IPS DF 19.7 (cell line): ENCODE measurements around the gene LSAMP.
"Not testable (repeated sequence)": the region's sequence is repeated elsewhere in the genome, so short reads cannot be mapped to it uniquely, and the experiment has no call there.

ENCODE experiments used
- DNase-seq: peaks from one replicate; pipeline ENCODE4 v3.0.0-alpha.2; 2013; ENCODE audit warnings: low read depth, low spot score

The LSAMP gene

GRCh38 chr3:116111765-116112164, 333.5 kb downstream of the LSAMP start:
- no peak for DNase-seq

- no peak for DNase-seq
Observed at GRCh38 chr3:116103868-116104530, 341.3 kb downstream of the LSAMP start.

GRCh38 chr3:116102037-116102436, 343.2 kb downstream of the LSAMP start:
- DNase-seq = no peak

- no peak for DNase-seq
Observed at GRCh38 chr3:116097226-116097625, 348.1 kb downstream of the LSAMP start.

- DNase-seq = no peak
Observed at GRCh38 chr3:116096631-116097030, 348.7 kb downstream of the LSAMP start.

GRCh38 chr3:116093374-116093773, 351.9 kb downstream of the LSAMP start:
- DNase-seq = no peak

- DNase-seq = no peak
Observed at GRCh38 chr3:116087426-116087825, 357.9 kb downstream of the LSAMP start.

- no peak for DNase-seq
Observed at GRCh38 chr3:116084999-116085791, 360.1 kb downstream of the LSAMP start.

GRCh38 chr3:116083683-116084082, 361.6 kb downstream of the LSAMP start:
- no peak for DNase-seq

- DNase-seq = no peak
Observed at GRCh38 chr3:116078561-116078960, 366.7 kb downstream of the LSAMP start.

GRCh38 chr3:116077557-116077956, 367.7 kb downstream of the LSAMP start:
- no peak for DNase-seq

- DNase-seq = no peak
Observed at GRCh38 chr3:116077059-116077458, 368.2 kb downstream of the LSAMP start.

GRCh38 chr3:116070516-116071278, 374.6 kb downstream of the LSAMP start:
- not testable (repeated sequence) for DNase-seq

- no peak for DNase-seq
Observed at GRCh38 chr3:116070061-116070460, 375.2 kb downstream of the LSAMP start.

GRCh38 chr3:116069024-116069423, 376.3 kb downstream of the LSAMP start:
- no peak for DNase-seq

GRCh38 chr3:116067326-116067725, 378.0 kb downstream of the LSAMP start:
- no peak for DNase-seq

- DNase-seq = no peak
Observed at GRCh38 chr3:116065501-116065900, 379.8 kb downstream of the LSAMP start.

GRCh38 chr3:116064646-116065045, 380.6 kb downstream of the LSAMP start:
- no peak for DNase-seq

- peak; percentile 78 for DNase-seq
Observed at GRCh38 chr3:116059421-116060096, 385.7 kb downstream of the LSAMP start.

GRCh38 chr3:116058844-116059243, 386.4 kb downstream of the LSAMP start:
- DNase-seq = no peak

GRCh38 chr3:116057400-116058006, 387.8 kb downstream of the LSAMP start:
- no peak for DNase-seq
